Bronchial epithelial cell (primary cell): Measurements from ENCODE around the gene MICAL1. TPM values are rescaled to one million over a fixed set of nuclear protein-coding genes. Genes with fewer than 3 reads are reported as not detected.

Experiments used
- DNase-seq: peaks from one replicate; pipeline ENCODE4 v3.0.0-alpha.2; 2010; ENCODE audit warnings: low read depth
- FAIRE-seq: peaks from 2 replicates; lab custom pipeline; 2011; peaks lifted over from hg19 to GRCh38; lab: Jason Lieb, UNC
- H3K27me3 ChIP-seq: 2 replicates; pipeline ENCODE4 v1.5.1; 2011; ENCODE audit warnings: low read length; ENCODE audit not compliant: control insufficient read depth, insufficient read depth
- H3K36me3 ChIP-seq: 2 replicates; pipeline ENCODE4 v1.5.1; 2011; ENCODE audit warnings: low read length; ENCODE audit not compliant: control insufficient read depth, insufficient read depth
- H3K4me3 ChIP-seq: 2 replicates; pipeline ENCODE4 v1.5.1; 2011; ENCODE audit warnings: mild to moderate bottlenecking, low read depth, low read length, control low read depth
- total RNA-seq: library from RNA; depleted of rRNA; stranded (reverse); fragments of >200 nt; gene quantifications from 2 replicates; pipeline ENCODE4 v1.2.1, GENCODE V29; 2014
- TF ChIP-seq, protein P1 (sequence below): IDR thresholded peaks from 2 replicates; pipeline ENCODE4 v1.5.1; 2011; ENCODE audit warnings: mild to moderate bottlenecking, moderate library complexity, low read length, control low read depth, inconsistent platforms; ENCODE audit not compliant: insufficient read depth, severe bottlenecking

MICAL1 gene
- total RNA-seq, 1 donor from 2014 or later, result 14.2 TPM

DNA sequence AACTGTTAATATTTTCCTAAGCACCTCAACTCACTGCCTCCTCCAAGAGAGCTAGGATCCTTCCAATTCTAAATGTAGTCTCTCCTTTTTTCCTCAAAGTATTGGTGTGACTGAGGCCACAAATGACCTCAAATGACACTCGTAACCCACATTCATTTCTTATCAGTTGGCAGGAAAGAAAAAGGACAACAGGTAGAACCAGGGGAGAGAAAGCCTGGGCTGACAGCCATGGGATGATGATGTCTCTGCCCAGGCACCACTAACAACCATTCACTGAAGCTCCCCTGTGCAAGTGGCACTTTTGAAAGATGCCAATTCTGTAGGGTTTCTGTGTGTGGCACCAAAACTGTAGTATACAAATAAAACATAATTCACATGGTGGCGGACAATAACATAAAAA, 20.1 kb upstream of the MICAL1 start:
- DNase-seq (no peak), FAIRE-seq (no peak)
- H3K4me3 ChIP-seq, result no peak overlapping the region
- no peaks in the 10 kb centered on the region for H3K27me3 ChIP-seq
- H3K36me3 ChIP-seq, result peaks cover 14% of the 10 kb centered on the region
- TF ChIP-seq, protein P1, sequence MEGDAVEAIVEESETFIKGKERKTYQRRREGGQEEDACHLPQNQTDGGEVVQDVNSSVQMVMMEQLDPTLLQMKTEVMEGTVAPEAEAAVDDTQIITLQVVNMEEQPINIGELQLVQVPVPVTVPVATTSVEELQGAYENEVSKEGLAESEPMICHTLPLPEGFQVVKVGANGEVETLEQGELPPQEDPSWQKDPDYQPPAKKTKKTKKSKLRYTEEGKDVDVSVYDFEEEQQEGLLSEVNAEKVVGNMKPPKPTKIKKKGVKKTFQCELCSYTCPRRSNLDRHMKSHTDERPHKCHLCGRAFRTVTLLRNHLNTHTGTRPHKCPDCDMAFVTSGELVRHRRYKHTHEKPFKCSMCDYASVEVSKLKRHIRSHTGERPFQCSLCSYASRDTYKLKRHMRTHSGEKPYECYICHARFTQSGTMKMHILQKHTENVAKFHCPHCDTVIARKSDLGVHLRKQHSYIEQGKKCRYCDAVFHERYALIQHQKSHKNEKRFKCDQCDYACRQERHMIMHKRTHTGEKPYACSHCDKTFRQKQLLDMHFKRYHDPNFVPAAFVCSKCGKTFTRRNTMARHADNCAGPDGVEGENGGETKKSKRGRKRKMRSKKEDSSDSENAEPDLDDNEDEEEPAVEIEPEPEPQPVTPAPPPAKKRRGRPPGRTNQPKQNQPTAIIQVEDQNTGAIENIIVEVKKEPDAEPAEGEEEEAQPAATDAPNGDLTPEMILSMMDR, result no peak

DNA sequence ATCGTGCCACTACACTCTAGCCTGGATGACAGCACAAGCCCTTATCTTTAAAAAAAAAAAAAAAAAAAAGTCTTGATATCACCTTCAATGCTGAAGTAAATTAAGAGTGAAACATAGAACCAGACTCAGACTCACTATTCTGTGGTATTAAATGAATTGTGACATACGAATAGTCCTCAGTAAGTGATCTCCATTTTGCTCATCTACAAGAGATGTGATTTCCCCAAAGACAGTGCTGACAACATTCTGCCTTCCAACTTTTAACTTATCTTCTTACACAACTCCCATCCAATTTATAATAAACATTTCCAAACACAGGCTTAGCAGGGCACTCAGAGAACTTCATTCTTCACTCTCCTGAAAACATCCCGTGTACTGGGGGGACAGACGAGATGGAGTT, 19.4 kb upstream of the MICAL1 start:
- no peaks in the 10 kb centered on the region for H3K27me3 ChIP-seq
- no peak overlapping the region for H3K4me3 ChIP-seq
- TF ChIP-seq, protein P1, result no peak
- FAIRE-seq (no peak), DNase-seq (no peak)
- H3K36me3 ChIP-seq, result peaks cover 14% of the 10 kb centered on the region

DNA sequence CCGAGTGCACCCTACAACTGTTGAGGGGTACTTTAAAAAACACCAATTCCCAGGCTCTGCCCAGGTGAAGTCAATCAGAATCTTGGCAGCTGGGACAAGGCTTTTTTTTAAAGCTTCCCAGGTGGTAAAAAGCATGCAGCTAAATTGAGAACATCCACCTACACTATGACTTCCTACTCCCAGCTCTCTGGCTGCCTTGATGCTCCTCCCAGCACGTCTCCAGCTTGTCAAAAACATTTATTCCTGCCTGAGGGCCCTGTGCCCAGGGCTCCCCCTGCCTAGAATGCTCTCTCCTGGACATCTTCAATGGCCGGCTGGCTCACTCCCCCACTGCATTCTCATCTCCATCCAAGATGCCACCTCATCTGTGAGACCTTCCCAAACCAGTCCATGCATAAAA, 17.5 kb upstream of the MICAL1 start:
- TF ChIP-seq, protein P1, result no peak
- no peak for DNase-seq
- no peak for FAIRE-seq
- Histone ChIP-seq H3K36me3 (peaks cover 16% of the 10 kb centered on the region), H3K4me3 (no peak overlapping the region), H3K27me3 (no peaks in the 10 kb centered on the region)

DNA sequence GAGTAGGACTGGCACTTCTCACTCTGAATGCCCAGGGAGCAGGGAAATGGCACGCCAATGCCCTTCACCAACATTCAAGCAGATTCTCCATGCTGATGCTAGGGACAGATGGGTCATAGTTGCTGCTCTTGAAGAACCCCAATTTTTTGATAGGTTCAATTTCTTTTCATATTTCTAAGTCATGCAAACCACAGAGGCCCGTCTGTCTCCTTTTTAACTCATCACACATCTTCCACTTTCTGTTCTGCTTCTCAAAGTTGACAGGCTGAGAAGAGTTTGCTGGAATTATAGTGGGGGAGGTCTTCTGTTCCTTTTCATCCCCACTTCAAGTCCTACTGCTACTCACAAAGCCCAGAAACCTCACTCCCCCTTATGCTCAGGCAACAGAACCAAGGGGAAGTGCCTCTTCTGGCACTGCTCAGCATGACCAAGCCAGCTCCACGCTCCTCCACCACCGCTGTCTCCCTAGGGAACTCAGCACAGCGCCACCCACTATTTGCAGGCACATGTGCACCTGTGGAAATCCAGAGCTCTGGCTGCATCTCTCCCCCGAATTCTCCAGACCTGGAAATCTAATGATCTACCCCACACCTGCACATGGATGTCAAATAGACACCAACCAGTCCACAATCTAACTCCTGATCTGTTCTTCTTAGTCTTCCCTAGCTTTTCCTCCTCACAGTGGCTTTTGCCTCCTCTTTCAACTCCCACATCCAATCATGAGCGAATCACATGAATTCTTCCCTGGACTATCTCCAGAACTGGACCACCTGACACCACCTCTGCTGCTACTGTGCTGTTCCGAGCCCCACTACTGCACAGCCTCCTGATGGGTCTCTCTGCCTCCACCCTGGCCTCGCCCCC, 16.8 kb upstream of the MICAL1 start:
- DNase-seq (no peak), FAIRE-seq (no peak)
- H3K27me3 ChIP-seq, result no peaks in the 10 kb centered on the region

DNA sequence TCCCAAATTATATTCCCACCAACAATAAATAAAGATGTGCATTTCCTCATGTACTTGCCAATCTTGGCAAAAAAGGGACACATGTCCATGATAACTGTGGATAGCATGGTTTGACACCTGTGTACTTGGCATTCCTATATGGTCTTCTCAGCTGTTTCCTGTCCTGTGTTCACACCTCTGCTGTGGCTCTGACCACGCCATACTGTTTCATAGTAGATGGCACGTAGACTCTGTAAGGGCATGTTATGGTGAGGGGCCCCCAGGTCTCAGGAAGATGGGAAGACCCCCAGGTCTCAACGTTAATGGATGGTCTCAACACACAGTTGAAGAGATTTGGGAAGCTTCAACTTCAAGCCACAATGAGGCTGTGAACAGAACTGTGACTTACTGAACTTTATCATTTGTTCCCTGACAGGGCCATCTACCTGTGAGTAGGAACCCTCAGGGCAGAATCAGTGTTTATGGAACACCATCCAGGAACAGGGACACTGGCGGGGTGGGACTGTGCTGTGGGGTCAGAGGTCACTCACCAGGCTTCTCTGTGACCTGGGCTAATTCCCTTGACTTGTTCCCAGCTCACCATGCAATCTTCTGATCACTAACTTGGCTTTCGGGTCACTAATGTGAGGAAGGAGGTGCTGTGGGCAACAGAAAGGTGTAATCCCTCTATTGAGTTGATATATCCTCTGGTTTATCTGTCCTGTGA, 15.7 kb upstream of the MICAL1 start:
- Histone ChIP-seq H3K27me3 (no peaks in the 10 kb centered on the region), H3K36me3 (peaks cover 13% of the 10 kb centered on the region), H3K4me3 (no peak overlapping the region)
- FAIRE-seq, result no peak
- TF ChIP-seq, protein P1, result no peak
- DNase-seq, result no peak

More for the DNA sequence above, 16.8 kb upstream of the MICAL1 start:
- H3K4me3 ChIP-seq, result no peak overlapping the region
- TF ChIP-seq, protein P1, result no peak
- H3K36me3 ChIP-seq, result peaks cover 16% of the 10 kb centered on the region
